Left lung (tissue), 10 donors: ENCODE results near the gene SAFB2. TPM values are rescaled to one million over a fixed set of nuclear protein-coding genes. Genes with fewer than 3 reads are reported as not detected.

Experiments
- ATAC-seq: fragments of 200-7000 bp; cut with Tn5 transposase; one replicate; pipeline ENCODE4 v1.9.1; 2020; ENCODE audit warnings: moderate library complexity
- DNase-seq, 4 donors: peaks; one replicate each; pipeline ENCODE4 v3.0.0-alpha.2; 2013 to 2020
- H3K27ac ChIP-seq, 2 donors: fragments of 200-600 bp; sonication (generic) in 1 of 2; one replicate each; pipeline versions ENCODE4 v1.5.0 to v1.8.0; 2020 to 2021
- H3K27me3 ChIP-seq, 2 donors: fragments of 200-600 bp; sonication (generic) in 1 of 2; one replicate each; pipeline versions ENCODE4 v1.5.0 to v1.8.0; 2020 to 2021
- H3K36me3 ChIP-seq, 2 donors: fragments of 200-600 bp; sonication (generic) in 1 of 2; one replicate each; pipeline versions ENCODE4 v1.5.0 to v1.8.0; 2020 to 2021
- H3K4me1 ChIP-seq, 2 donors: fragments of 200-600 bp; one replicate each; pipeline ENCODE4 v1.8.0; 2021
- H3K4me3 ChIP-seq, 2 donors: fragments of 200-600 bp; sonication (generic) in 1 of 2; one replicate each; pipeline versions ENCODE4 v1.5.0 to v1.8.0; 2020 to 2021; ENCODE audit warnings: mild to moderate bottlenecking in 1 of 2
- H3K9me3 ChIP-seq, 2 donors: fragments of 200-600 bp; sonication (generic) in 1 of 2; one replicate each; pipeline versions ENCODE4 v1.5.0 to v1.8.0; 2020 to 2021
- CTCF ChIP-seq, 2 donors: fragments of 200-600 bp; sonication (generic) in 1 of 2; IDR thresholded peaks; one replicate each; pipeline versions ENCODE4 v1.5.0 to v1.8.0; 2021; ENCODE audit warnings: antibody characterized with exemption in 2 of 2
- intact Hi-C, 2 donors: fragments of 100-400 bp; cut with DNase I; formaldehyde crosslinking; loops; one replicate each; pipeline versions ENCODE4 v1.11.2 to v1.14.2; 2022
- polyA plus RNA-seq, 6 donors: library from polyadenylated mRNA; unstranded; fragments of 120-200 nt; gene quantifications; one replicate each; pipeline ENCODE4 v1.2.1, GENCODE V29; 2013; ENCODE audit not compliant: insufficient read length in 6 of 6
- total RNA-seq, 2 donors: library from RNA; stranded (reverse); fragmentation: NEBNext Ultra II Directional; extraction: Animal tissue kit (Norgen Biotek cat#: 25700); gene quantifications; one replicate each; pipeline ENCODE4 v1.2.1, GENCODE V29; 2021
- donor health status: DM: no; HTN: yes; CAD: no.
- donor health status: DM: no; HTN: no; CAD: no.

Gene SAFB2
- total and polyA plus RNA-seq, 8 donors = 62.0 to 110 (median 84.8) TPM

GRCh38 chr19:5559804-5560133 is 62.8 kb downstream of the SAFB2 start:
- Histone ChIP-seq H3K9me3 (peaks cover 0 to 11% of the 10 kb centered on the region in 2 donors), H3K36me3 (no peaks in the 10 kb centered on the region), H3K4me1 (no peaks in the 10 kb centered on the region), H3K4me3 (no peak overlapping the region), H3K27ac (no peak overlapping the region), H3K27me3 (peaks cover 0 to 88% of the 10 kb centered on the region in 2 donors)
- intact Hi-C loops = no loop called here
- ATAC-seq (no peak), DNase-seq (no peak)
- no peak for TF ChIP-seq CTCF (IDR thresholded peaks at IDR 0.05)

DNA sequence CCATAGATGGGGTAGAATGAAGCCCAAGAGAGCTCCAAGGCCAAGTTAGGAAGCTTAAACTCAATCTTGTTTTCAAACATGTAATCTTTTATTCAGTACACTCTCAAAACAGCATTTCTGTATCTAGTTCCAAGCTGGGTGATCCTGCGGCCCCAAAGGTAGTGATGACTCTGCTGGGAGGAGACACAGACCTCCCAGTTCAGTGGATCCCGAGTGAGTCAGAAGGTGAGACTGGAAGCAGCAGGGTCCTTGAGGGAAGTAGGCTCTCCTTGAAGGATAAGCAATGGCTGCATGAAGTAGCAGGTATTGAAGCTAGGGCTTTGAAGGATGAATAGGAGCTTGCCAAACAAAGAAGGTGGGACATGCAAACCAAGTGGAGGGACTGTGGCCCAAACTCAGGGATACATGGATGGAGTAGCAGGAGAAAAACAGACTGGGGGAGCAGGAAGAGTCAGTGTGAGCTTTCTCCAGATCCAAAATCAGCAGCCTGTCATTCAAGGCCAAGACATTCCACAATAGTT is 64.4 kb downstream of the SAFB2 start:
- peaks cover 0 to 11% of the 10 kb centered on the region in 2 donors for H3K9me3 ChIP-seq
- no peak overlapping the region for H3K4me3 ChIP-seq
- no peak for TF ChIP-seq CTCF (IDR thresholded peaks at IDR 0.05)
- ATAC-seq (no peak), DNase-seq (no peak)
- intact Hi-C loops = no loop called here
- peaks cover 0 to 72% of the 10 kb centered on the region in 2 donors for H3K27me3 ChIP-seq
- H3K4me1 ChIP-seq = no peaks in the 10 kb centered on the region
- no peak overlapping the region for H3K27ac ChIP-seq
- H3K36me3 ChIP-seq = no peaks in the 10 kb centered on the region

GRCh38 chr19:5557691-5558090 is 64.9 kb downstream of the SAFB2 start:
- Histone ChIP-seq H3K27me3 (peaks cover 0 to 67% of the 10 kb centered on the region in 2 donors), H3K27ac (no peak overlapping the region), H3K4me3 (no peak overlapping the region), H3K9me3 (peaks cover 0 to 11% of the 10 kb centered on the region in 2 donors), H3K4me1 (no peaks in the 10 kb centered on the region), H3K36me3 (no peaks in the 10 kb centered on the region)
- peak; percentile 50 for ATAC-seq
- DNase-seq = peak in 1 of 4 donors; percentile 67
- no peak for TF ChIP-seq CTCF (IDR thresholded peaks at IDR 0.05)
- intact Hi-C loops = no loop called here

DNA sequence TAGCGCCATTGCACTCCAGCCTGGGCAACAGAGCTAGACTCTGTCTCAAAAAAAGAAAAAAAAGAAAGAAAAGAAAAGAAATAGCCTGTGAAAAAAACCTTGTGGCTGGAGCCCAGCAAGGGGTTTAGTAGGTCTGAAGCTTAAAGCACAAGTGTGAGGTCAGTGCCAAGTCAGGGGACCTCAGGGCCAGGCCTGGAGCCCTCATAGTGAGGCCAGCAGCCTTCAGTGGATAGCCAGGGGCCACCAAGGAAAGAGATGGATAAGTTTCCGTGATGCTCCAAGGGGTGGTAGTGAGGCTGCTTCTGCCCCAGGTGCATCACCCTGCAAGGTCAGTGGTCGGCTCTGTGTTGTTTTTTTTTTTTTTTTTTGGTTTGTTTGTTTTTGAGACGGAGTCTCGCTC is 67.7 kb downstream of the SAFB2 start:
- Histone ChIP-seq H3K9me3 (no peaks in the 10 kb centered on the region), H3K27me3 (peaks cover 0 to 38% of the 10 kb centered on the region in 2 donors), H3K36me3 (no peaks in the 10 kb centered on the region), H3K4me1 (no peaks in the 10 kb centered on the region), H3K4me3 (no peak overlapping the region), H3K27ac (no peak overlapping the region)
- ATAC-seq = no peak
- TF ChIP-seq CTCF (IDR thresholded peaks at IDR 0.05) = no peak
- intact Hi-C loops = no loop called here
- no peak for DNase-seq

DNA sequence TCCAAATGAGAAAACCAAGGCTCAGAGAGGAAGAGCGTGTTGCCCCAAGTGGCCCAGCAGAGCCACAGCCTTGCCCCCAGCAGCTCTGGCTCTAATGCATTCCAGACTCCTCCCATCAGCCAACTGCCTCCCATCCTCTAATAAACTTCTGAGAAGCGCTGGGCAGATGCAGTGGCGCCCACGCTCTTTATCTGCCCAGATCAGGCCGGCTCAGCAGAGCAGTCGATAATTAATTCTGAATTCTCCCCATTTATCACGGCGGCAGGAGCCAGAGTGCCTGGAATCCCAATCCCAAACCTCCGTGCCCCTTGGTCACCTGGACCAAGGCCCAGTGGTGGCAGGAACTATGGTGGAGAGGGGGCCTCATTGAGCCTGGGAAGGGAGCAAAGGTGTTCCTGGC is 68.7 kb downstream of the SAFB2 start:
- intact Hi-C loops = no loop called here
- Histone ChIP-seq H3K27ac (no peak overlapping the region), H3K9me3 (no peaks in the 10 kb centered on the region), H3K4me3 (no peak overlapping the region), H3K36me3 (no peaks in the 10 kb centered on the region), H3K27me3 (peaks cover 0 to 30% of the 10 kb centered on the region in 2 donors), H3K4me1 (no peaks in the 10 kb centered on the region)
- no peak for TF ChIP-seq CTCF (IDR thresholded peaks at IDR 0.05)
- DNase-seq (no peak), ATAC-seq (no peak)
